Breast epithelium (tissue), 4 donors: Measurements from ENCODE around the gene PLEKHM2. TPM values are rescaled to one million over a fixed set of nuclear protein-coding genes. Genes with fewer than 3 reads are reported as not detected.
"Not testable (repeated sequence)": the region's sequence is repeated elsewhere in the genome, so short reads cannot be mapped to it uniquely, and the experiment has no call there.

ENCODE experiments used
- DNase-seq, 2 donors: peaks; one replicate each; pipeline ENCODE4 v3.0.0-alpha.2; 2019; ENCODE audit warnings: low spot score in 2 of 2
- H3K27ac ChIP-seq, 2 donors: fragments of 200-600 bp; sonication (generic) in 1 of 2; one replicate each; pipeline ENCODE4 v1.5.1; 2016 to 2019; ENCODE audit warnings: mild to moderate bottlenecking in 1 of 2
- H3K27me3 ChIP-seq, 2 donors: fragments of 200-600 bp; sonication (generic) in 1 of 2; one replicate each; pipeline versions ENCODE4 v1.5.1 to v1.6.0; 2017 to 2019; ENCODE audit warnings: control low read depth in 1 of 2, mild to moderate bottlenecking in 1 of 2
- H3K36me3 ChIP-seq: fragments of 200-600 bp; one replicate; pipeline ENCODE4 v1.5.1; 2019
- H3K4me1 ChIP-seq, 2 donors: fragments of 200-600 bp; sonication (generic); one replicate each; pipeline ENCODE4 v1.5.1; 2016 to 2019; ENCODE audit warnings: control low read depth in 1 of 2
- H3K4me3 ChIP-seq, 3 donors: fragments of 200-600 bp; sonication (generic); 1 replicate in 2 of 3; 2 replicates in 1 of 3; pipeline ENCODE4 v1.5.1; 2016 to 2019; ENCODE audit warnings: mild to moderate bottlenecking in 3 of 3, moderate library complexity in 2 of 3
- H3K9me3 ChIP-seq, 2 donors: fragments of 200-600 bp; sonication (generic) in 1 of 2; one replicate each; pipeline ENCODE4 v1.5.1; 2016 to 2019; ENCODE audit warnings: control low read depth in 1 of 2
- POLR2A ChIP-seq: fragments of 450-650 bp; IDR thresholded peaks from one replicate; pipeline ENCODE4 v1.6.1; 2016; ENCODE audit warnings: antibody characterized with exemption, mild to moderate bottlenecking, moderate library complexity
- POLR2AphosphoS5 ChIP-seq, 3 donors: sonication (generic); formaldehyde crosslinking; IDR thresholded peaks; one replicate each; pipeline ENCODE4 v1.6.1; 2017; ENCODE audit warnings: antibody characterized with exemption in 3 of 3
- intact Hi-C: fragments of 100-400 bp; cut with DNase I; formaldehyde crosslinking; loops from one replicate; pipeline ENCODE4 v1.15.1; 2023; ENCODE audit warnings: low total_unique reads
- total RNA-seq, 3 donors: library from RNA; depleted of rRNA; stranded (reverse); fragments of >200 nt; gene quantifications; one replicate each; pipeline ENCODE4 v1.1.0, GENCODE V29; 2016
- TF ChIP-seq, protein P1 (sequence below), 3 donors: fragments of 450-650 bp; IDR thresholded peaks; one replicate each; pipeline ENCODE4 v1.5.1; 2016 to 2017; ENCODE audit warnings: antibody characterized with exemption in 3 of 3, mild to moderate bottlenecking in 3 of 3, moderate library complexity in 3 of 3

The PLEKHM2 gene
- total RNA-seq, 3 donors from 2014 or later, result 29.7 to 56.5 (median 41.6) TPM

DNA sequence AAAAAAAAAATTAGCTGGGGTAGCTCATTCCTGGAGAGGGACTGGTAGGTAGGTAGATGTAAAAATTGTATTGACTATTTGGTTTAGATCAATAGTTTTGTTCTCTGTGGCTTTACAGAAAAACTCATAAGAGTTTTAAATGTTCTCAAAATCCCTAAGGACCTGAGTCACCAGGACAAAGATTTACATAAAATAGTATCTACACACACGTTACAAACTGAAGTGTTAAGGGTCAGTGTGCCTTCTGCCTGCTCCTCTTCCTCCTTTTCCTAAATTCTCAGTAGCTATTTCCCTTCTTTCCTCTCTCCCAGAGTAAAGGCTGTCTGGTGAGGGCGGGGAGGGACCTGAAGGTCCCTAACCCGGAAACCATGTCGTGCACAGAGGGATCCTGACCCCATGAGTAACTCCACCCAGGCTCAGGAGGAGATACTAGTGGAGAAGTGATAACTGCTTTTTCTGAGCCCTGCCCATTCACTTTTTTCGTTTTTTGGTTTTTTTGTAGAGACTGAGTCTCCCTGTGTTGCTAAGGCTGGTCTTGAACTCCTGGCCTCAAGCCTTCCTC is 8.1 kb downstream of the PLEKHM2 start:
- no peak overlapping the region for H3K4me3 ChIP-seq
- H3K36me3 ChIP-seq, result no peaks in the 10 kb centered on the region
- intact Hi-C loops, result no loop called here
- H3K4me1 ChIP-seq, result no peaks in the 10 kb centered on the region
- no peaks in the 10 kb centered on the region for H3K27me3 ChIP-seq
- DNase-seq, result no peak
- H3K27ac ChIP-seq, result no peak overlapping the region
- no peaks in the 10 kb centered on the region for H3K9me3 ChIP-seq
- TF ChIP-seq POLR2AphosphoS5 (IDR thresholded peaks at IDR 0.05) (no peak), POLR2A (no peak)
- TF ChIP-seq, protein P1, sequence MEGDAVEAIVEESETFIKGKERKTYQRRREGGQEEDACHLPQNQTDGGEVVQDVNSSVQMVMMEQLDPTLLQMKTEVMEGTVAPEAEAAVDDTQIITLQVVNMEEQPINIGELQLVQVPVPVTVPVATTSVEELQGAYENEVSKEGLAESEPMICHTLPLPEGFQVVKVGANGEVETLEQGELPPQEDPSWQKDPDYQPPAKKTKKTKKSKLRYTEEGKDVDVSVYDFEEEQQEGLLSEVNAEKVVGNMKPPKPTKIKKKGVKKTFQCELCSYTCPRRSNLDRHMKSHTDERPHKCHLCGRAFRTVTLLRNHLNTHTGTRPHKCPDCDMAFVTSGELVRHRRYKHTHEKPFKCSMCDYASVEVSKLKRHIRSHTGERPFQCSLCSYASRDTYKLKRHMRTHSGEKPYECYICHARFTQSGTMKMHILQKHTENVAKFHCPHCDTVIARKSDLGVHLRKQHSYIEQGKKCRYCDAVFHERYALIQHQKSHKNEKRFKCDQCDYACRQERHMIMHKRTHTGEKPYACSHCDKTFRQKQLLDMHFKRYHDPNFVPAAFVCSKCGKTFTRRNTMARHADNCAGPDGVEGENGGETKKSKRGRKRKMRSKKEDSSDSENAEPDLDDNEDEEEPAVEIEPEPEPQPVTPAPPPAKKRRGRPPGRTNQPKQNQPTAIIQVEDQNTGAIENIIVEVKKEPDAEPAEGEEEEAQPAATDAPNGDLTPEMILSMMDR (IDR thresholded peaks at IDR 0.05), result no peak

DNA sequence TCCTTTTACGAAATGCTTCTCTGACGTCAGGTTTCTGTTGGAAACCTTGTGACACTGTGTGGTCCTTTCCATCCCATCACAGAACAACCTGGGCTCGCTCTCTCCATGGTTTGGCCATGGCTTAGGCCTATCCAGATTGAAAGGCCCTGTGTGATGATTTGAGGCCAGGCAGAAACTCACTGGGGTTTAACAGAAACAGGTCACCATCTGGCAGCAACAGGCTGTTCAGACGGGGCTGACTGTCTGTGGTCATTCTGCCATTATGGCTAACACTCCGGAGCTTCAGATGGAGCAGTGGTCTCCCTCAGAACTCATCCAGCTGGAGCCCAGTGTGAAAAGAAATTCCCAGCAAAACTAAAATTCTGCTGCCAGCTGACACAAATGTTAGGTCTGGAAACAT is 9.3 kb downstream of the PLEKHM2 start:
- H3K4me1 ChIP-seq, result no peaks in the 10 kb centered on the region
- no peak for TF ChIP-seq POLR2A
- H3K27ac ChIP-seq, result no peak overlapping the region

DNA sequence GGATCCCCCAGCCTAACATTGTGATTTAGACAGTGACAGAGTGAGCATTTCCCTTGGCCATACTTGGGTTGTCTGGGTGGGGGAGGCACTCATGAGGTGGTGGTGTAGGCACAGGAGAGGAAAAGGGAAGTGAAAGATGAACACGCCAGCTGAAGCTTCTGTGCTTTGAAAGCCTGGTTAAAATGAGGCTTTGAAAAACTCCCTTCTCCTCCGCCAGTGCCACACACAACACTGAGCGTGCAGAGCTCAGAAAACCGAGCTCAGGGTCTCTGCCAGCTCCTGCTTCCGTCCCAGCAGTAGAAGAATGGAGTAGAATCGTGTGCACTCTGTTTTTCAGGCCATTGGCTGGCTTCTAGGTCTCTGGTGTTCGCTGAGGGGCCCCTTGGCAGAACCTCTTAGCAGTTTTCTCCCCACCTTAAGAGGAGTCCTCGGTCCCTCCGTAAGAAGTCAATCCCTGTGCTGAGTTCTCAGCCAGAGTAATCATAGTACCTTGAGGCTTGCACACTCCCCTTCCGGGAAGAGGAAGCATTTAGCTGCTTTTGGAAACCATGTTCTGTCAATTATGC is 12.9 kb downstream of the PLEKHM2 start:
- Histone ChIP-seq H3K27ac (peak overlapping the region in 1 of 2 donors; percentile 23), H3K4me3 (no peak overlapping the region), H3K36me3 (no peaks in the 10 kb centered on the region), H3K27me3 (no peaks in the 10 kb centered on the region), H3K9me3 (no peaks in the 10 kb centered on the region), H3K4me1 (no peaks in the 10 kb centered on the region)
- TF ChIP-seq POLR2AphosphoS5 (IDR thresholded peaks at IDR 0.05) (no peak), POLR2A (no peak)
- TF ChIP-seq, protein P1 (IDR thresholded peaks at IDR 0.05), result no peak
- intact Hi-C loops, result no loop called here
- no peak for DNase-seq

More for the DNA sequence above, 9.3 kb downstream of the PLEKHM2 start:
- Histone ChIP-seq H3K27me3 (no peaks in the 10 kb centered on the region), H3K4me3 (no peak overlapping the region), H3K9me3 (no peaks in the 10 kb centered on the region), H3K36me3 (no peaks in the 10 kb centered on the region)
- intact Hi-C loops, result no loop called here
- DNase-seq, result no peak

DNA sequence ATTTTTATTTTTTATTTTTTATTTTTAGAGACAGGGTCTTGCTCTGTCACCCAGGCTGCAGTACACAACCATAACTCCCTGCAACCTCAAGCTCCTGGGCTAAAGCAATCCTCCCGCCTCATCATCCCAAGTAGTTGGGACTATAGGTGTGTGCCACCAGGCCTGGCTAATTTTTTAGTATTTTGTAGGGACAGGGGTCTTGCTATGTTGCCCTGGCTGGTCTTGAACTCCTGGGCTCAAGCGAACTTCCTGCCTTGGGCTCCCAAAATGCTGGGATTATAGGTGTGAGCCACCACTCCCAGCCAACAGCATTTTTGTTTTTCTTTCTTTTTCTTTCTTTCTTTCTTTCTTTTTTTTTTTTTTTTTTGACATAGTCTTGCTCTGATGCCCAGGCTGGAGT is 14.1 kb downstream of the PLEKHM2 start:
- H3K4me3 ChIP-seq, result no peak overlapping the region
- H3K4me1 ChIP-seq, result peaks cover 0 to 3% of the 10 kb centered on the region in 2 donors
- intact Hi-C loops, result no loop called here
- H3K36me3 ChIP-seq, result no peaks in the 10 kb centered on the region
- no peaks in the 10 kb centered on the region for H3K27me3 ChIP-seq
- no peaks in the 10 kb centered on the region for H3K9me3 ChIP-seq
- TF ChIP-seq, protein P1 (IDR thresholded peaks at IDR 0.05), result no peak
- TF ChIP-seq POLR2AphosphoS5 (IDR thresholded peaks at IDR 0.05), result no peak
- TF ChIP-seq POLR2A, result no peak
- DNase-seq, result no peak
- H3K27ac ChIP-seq, result no peak overlapping the region

DNA sequence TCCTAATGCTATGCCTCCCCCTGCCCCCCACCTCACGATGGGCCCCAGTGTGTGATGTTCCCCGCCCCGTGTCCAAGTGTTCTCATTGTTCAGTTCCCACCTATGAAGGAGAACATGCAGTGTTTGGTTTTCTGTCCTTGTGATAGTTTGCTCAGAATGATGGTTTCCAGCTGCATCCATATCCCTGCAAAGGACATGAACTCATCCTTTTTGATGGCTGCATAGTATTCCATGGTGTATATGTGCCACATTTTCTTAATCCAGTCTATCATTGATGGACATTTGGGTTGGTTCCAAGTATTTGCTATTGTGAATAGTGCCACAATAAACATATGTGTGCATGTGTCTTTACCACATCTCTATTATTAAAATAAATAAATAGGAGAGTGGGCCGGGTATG is 15.2 kb downstream of the PLEKHM2 start:
- H3K4me1 ChIP-seq, intact Hi-C loops: not testable (repeated sequence)

DNA sequence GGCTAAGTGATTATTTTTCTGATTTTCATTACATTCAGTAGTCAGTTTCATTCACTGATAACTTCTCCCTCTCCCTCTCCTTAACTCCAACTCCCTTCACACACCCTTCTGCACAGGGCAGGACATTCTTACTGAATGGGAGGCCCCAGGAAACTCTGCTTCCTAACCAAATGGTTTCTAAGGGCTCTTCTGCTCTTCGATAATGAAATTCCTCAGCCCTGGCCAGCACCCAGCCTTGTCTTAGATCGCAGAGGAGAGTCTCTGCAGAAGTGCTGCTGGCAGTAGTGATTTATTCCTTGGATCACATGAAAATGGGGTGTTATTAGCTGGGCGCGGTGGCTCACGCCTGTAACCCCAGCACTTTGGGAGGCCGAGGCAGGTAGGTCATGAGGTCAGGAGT is 16.4 kb downstream of the PLEKHM2 start:
- no peak for DNase-seq
- Histone ChIP-seq H3K4me1 (peaks cover 0 to 5% of the 10 kb centered on the region in 2 donors), H3K9me3 (no peaks in the 10 kb centered on the region), H3K36me3 (no peaks in the 10 kb centered on the region), H3K27ac (peak overlapping the region in 1 of 2 donors; percentile 14), H3K4me3 (no peak overlapping the region), H3K27me3 (no peaks in the 10 kb centered on the region)
- intact Hi-C loops, result no loop called here
- no peak for TF ChIP-seq POLR2AphosphoS5 (IDR thresholded peaks at IDR 0.05)
- no peak for TF ChIP-seq POLR2A
- TF ChIP-seq, protein P1 (IDR thresholded peaks at IDR 0.05), result no peak

More for the DNA sequence above, 15.2 kb downstream of the PLEKHM2 start:
- not testable (repeated sequence) for H3K27ac ChIP-seq, H3K36me3 ChIP-seq, H3K9me3 ChIP-seq, H3K4me3 ChIP-seq, H3K27me3 ChIP-seq, DNase-seq
